ENCODE results near the gene SERPINH1.

Gene SERPINH1

DNA sequence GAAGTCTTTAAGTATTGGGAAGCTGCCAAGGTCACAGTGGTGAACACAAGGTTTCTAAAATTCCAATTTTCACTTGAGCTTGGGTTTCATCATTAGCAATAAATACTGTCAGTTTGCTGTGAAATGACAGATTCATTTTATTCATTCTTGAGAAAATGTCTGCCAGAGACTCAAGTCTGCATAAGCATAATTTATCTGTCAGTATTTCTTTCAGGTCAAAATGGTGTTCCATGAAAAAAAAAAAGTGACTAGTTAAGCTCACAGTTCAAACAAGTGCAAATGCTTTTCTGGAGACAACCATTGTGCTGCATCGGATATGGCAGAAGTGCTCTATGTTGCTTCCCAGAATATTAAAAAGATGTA, 28.2 kb upstream of the SERPINH1 start:
- DNase-seq, result no peak

DNA sequence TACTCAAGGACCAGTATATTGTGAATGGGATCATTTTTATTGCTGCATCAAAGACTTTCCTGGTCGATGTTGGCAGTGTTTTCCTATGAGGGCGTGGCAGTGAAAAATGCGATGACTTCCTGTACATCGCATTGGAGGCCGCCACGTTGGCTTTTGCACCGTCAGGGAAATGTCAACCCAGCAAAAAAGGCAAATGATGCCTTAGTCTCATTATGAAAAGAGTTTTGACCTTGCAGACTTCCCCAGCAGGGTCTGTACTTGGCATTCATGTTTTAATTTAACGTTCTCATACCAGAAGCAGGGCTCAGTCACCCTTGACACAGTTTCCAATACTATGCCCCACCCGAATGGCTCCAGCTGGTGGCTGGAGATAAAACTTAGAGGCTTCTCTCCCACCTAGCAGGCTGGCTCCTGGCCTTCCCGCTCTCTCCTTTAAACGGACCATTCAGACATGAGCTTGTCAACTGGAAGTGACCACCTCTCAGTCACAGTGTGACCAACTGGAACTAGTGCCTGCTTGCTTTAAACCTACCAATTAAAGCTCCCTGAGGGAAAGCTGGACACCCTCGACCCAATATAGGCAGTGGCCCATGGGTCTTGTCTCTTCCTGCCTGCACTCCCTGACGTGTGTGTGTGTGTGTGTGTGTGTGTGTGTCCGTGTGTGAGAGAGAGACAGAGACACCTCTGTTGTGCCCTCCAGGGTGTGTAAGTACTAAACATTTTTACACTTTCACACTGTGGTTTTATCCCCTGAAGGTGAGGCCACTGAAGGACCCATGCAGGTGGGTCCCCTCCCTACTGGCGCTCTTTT, 27.6 kb upstream of the SERPINH1 start:
- DNase-seq, result no peak

DNA sequence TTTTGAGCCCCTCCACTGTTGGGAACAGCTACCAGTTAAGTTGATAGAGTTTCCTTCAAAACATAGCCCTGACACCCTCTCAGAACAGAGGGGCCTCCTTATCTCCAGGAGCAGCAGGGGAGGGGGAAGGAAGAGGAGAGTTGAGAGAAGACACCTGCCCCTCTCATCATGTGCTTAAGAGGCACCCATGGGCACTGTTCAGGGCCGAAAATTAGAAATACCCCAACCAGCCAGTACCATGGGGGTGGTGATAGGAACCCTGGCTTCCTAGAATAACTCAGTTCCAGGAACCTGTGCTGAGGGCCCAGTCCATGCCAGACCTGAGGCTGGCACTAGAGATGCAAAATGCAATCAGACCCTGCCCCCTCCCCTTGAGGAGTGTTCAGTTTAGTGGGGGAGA, 27.0 kb upstream of the SERPINH1 start:
- no peak for DNase-seq

DNA sequence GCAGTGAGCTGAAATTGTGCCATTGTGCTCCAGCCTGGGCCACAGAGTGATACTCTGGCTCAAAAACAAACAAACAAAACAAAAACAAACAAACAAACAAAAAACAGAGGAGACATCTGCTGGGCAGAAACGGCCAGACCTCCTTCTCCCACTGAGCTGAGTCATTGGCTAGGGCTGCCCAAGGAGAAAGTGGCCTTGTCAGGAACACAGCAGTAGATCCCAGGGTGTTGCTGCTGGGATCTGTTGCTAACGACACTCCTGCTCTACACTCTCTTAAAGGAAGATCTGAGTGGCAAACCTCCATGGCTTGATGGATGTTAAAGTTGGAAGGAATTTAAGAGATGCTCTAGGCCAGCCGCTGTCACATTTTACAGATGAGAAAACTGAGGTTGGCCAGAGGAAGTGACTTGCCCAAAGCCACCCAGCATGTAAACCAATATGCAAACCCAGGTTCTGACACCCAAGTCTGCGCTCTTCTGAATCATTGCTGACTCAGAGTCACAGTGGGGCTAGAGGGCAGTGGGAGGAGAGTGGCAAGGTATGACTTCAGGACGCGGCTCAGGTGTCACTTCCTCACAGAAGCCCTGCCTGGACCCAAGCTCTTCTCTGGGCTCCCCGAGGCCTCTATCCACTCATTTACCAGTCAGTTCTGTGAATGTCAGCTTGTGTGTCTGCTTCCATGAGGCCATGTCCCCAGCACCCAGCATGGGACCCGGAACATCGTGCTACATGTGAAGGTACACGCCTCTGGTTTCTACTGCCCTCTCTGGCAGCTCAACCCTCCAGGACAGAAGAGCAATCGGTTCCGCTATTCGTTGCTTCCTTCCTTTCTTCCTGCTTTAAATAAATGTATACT, 25.0 kb upstream of the SERPINH1 start:
- DNase-seq, result peak; percentile 37 to 54

DNA sequence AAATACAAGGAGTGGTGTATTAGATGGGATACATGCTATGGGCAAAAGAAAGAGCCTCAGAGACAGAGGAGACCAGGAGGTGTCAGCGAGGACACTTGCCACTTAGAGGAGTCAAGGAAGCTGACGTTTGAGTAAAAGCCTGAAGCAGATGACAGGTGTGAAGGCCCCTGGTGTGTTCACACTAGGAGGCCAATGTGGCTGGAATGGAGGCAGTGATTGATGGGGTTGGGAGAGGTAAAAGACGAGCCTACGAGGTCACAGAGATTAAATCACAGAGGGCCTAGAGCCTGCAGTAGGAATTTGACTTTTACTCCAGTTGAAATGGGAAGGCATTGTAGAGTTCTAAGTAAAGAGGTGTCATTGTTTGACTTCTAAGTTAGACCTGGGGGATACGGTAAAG, 24.3 kb upstream of the SERPINH1 start:
- DNase-seq, result no peak

DNA sequence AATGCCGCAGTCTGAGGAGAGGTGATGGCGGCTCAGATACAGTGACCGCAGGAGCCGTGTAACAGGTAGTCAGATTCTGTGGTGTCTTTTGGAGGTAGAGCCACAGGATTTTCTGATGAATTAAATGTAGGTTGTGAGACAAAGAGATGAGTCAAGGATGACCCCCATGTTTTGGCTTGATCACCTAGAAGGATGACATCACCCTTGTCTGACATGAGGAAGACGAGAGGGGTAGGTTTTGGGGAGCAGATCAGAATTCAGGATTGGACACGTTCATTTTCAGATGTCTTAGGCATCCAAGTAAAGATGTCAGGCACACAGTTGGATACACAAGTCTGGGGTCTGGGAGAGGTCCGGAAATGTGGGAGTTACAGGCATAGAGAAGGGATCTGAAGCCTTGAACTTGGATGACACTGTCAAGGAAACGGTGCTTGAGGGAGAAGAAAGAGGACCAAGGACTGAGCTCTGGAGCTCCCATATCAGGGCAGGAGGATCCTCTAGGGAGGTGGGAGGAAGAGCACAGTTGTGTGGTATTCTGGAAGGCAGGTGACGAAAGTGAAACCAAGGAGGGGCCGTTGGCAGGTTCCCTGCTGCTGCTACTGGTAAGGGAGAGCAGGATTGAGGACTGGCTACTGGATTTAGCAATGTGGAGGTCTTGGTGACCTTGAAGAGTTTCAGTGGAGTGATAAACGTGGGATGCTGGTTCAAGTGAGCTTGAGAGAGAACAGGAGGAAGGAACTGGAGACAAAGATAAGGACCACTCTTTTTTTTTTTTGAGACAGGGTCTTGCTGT, 23.7 kb upstream of the SERPINH1 start:
- no peak for DNase-seq

DNA sequence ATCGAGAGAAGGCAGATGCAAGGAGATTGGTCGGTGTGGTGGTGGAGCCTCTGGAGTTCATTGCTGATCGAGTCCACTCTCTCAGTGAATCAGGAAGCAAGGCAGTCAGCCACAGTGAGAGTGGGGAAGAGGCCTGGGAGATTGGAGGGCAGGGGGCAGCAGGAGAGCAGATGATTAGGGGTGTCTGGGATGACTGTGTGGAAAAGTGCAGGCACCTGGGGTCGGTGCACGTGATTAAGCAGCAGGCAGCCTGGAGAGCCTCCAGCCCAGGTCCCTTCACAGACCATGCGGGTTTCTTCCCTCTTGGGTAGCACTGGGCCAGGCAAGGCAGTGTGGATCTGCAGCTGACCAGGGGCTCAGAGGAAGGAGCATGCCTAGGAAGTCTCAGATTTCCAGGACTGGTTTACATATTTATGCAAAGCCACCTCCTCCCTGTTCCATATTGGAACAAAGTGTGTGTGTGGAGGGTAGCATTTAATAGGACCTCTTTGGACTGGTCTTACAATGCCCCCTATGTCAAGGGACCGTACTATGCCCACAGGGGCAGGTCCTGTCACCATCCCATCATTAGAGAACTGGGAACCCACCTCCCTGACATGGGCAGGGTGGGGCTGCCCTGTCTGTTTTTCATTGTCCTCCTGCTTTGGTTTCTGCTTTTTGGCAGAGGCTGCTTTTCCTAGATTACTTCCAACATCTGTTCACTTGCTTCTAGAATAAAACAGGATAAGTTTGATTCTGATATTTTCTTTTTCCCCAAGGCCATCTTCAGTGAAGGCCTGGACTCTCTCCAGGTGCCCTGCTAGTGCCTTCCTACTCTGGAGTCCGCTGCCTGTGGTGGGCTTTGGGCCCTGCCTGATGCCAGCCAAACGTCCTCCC, 22.4 kb upstream of the SERPINH1 start:
- no peak for DNase-seq

DNA sequence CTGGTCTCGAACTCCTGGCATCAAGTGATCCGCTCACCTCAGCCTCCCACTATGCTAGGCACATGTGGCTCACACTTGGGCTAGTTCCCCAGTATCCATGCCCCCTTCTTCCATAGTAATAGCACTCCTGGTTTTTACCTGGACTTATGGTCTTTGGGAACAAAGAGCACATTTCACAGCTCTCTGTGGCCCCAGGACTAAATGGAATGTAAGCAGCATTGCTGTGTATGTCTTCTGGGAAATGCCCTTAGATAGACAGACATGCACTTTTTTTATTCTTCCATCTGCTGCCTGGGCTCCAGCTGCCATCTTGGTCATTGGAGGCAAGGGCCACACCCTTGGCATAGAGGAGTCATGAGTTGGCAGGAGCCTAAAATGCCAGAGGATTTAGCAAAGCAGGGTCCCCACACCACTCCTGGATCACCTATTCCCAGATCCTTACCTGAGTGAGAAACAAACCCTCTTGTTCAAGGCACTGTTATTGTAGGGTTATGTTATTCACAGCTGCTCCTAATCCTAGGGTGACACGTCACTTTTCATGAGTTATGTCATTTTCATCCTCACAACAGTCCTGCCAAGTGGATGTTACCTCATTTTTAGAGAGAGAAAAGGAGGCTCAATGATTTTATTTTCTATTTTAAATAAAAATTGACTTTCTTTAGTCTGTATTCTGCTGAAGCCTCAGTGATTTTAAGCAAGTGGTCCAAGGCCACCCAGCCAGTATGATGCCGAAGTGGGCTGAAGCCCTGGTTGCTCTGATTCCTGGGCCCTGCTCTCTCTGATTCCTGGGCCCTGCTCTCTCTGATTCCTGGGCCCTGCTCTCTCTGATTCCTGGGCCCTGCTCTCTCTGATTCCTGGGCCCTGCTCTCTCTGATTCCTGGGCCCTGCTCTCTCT, 20.6 kb upstream of the SERPINH1 start:
- DNase-seq, result no peak

DNA sequence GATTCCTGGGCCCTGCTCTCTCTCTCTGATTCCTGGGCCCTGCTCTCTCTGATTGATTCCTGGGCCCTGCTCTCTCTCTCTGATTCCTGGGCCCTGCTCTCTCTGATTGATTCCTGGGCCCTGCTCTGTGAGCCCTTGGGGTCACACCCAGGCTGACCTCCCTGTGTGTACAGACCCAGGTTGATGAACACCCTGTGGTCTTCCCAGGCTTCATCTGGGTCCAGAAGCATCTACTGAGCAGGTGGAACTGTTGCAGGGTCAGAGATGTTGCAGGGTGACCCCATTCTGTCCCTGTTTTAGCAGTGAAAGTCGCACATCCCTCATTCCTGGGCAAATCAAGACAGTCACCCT, 20.0 kb upstream of the SERPINH1 start:
- DNase-seq, result no peak

DNA sequence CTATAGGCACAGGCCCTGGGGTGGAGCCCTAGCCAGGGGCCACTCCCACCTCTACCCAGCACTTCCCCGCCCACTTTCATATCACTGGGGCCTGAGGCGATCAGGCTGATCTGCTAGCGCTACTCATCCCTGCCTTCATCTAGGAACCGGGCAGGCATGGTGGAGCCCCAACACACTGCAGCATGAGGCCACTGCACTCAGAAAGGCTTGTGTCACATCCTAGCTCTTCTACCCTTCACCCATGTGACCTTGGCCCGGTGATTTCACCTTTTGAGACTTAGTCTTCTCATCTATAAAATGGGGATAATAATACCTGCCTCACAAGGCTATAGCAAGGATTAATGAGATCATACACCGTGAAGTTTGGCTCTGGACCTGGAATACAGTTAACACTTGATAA, 18.2 kb upstream of the SERPINH1 start:
- DNase-seq, result no peak

DNA sequence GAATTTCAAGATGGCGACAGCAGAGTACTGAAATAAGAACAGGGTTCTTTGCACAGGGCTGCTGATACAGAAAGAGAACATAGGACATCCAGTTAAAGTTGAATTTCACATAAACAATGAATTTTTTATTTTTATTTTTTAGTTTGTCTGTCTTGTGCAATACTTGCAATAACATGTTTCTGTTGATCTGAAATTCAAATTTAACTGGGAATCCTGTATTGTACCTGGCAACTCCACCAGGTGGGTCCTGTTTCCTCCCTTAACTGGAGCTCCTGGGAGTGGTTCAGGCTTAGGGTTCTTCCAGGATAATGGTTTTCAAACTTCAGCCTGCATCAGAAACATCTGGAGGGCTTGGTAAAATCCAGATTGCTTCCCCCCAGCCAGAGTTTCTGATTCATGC, 14.9 kb upstream of the SERPINH1 start:
- no peak for DNase-seq

DNA sequence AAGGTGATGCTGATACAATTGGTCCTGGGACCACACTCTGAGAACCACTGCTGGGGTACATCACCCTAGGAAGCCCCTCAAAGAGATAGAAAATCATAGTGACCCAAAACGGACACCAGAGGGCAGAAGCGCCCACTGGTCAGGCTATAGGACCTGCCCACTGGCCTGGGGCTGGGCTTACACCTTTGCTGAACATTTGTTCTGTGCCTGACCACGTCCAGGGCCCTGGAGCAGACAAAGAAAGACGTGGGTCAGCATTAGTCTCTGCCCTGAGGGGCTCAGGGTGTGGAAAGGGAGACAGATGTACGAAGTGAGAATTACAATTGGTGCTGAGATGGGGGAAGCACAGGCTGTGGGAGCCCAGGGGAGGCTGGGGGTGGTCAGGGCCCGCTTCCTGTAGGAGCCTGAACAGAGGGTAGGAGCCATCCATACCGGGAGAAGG, 14.4 kb upstream of the SERPINH1 start:
- peak in 1 of 2 donors; percentile 37 for DNase-seq

DNA sequence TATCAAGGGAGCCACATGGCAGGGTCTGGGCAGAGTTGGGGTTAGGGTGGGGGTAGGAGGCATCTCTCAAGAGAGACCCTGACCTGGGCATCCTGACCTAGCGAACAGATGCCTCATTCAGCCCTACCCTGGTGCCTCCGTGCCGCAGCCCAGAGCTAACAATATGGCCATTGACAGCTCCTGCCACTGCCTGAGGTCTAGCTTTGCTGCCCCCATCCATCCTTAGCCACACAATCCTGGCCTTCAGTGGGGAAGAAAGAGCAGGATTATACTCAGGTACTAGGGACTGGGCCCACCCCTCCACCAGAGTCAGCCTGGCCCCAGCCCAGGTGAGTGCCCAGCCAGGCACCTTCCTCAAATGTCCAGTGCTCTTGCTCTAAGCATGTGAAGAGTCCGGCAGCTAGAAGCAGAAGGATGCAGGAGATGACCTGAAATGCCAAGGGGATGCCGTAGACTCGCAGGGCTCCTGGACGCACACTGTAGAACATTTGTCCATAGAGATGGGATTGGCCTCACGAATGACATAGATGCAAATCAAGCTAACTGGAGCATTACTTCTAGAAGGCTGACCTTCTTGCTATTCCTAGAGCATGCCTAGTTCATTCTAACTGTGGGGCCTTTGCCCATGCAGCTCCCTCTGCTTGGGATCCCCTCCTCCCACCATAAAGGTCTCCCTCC, 13.3 kb upstream of the SERPINH1 start:
- no peak for DNase-seq

DNA sequence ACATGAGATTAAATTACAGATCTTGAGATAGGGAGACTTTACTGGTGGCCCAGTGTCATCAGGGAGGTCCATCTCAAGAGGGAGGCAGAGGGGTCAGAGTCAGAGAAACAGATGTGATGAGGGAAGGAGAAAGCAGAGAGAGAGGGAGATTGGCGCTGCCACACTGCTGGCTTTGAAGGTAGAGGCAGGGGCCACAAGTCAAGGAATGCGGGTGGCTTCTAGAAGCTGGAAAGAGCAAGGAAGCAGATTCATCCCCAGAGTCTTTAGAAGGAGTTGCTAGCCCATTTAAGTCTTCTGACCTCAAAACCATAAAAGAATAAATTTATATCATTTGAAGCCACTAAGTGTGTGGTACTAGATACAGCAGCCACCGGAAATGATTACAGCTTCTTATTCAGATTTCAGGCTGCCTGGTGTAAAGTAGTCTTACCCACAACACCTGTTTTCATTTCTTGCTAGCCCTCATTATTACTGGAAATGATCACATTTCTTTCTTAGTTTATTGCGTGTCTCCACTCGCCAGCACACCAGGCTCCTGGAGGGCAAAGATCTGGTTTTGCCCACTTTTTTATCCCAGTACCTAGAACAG, 12.6 kb upstream of the SERPINH1 start:
- DNase-seq, result no peak

DNA sequence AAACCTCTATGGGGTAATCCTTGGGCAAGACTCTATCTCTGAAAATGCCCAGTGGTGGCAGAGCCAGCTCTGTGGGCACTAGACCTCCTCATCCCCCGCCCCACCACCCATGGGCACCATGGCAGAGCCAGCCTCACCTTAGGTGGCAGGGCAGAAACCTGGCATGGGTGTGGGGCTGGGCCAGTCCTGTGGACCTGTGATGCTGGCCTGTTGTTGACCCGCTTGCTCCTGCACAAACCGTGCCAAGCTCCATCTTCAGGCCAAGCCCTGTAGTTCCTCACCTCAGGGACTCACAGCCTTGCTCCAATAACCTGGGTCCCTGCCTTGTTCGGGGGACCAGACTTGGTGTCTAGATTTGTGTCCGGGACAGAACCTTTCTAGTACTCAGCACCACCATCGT, 8.9 kb upstream of the SERPINH1 start:
- no peak for DNase-seq

DNA sequence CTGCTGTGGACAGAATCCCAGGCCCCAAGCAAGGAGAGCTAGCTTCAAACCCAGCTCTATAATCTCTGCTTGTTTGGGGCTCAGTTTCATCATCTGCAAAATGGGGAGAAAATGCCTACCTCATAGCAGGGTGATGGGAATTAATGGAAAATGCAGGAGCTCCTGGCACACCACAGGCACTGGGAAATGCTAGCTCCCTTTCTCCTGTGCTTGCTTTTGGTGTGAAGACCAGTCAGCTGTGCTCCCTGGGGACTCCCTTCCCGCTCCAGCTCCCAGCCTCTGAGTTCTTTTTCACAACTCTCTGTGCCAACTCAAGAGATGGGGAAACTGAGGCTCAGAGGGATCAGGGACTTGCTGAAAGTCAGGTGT, 8.2 kb upstream of the SERPINH1 start:
- no peak for DNase-seq

DNA sequence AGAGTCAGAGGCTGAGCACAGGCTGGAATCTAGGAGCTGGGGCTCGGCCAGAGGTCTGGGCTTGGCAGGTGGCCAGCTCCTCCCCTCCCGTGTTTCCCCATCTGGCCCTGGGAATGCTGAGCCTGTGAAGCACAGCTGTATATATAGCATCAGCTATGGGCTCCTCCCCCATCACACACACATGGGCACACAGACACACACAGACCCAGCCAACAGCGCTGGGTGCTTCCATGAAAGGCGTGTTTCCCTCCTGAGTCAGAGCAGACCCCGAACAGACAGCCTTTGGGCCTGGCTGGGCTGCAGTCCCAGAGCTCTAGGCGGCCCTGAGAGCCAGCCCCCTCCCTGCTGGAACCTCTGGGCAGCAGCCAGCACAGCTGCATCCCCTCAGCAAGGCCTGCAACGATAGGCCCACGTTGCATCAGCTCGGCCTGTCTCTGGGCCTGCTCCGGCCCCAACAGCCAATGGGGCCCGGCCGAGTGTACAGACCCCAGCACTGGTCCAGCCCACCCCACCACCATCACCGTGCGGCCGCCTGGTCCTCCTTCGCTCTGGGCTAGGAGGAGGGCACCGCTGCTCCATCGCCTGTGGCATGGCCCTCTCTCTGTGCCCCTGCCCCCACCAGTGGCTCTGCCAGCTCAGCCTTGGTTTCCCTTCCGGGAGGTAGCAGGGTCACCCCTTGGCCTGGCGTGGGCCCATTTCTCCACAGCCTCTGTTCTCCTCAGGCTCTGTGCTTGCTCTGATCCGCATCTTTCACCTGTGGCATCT, 7.6 kb upstream of the SERPINH1 start:
- no peak for DNase-seq

DNA sequence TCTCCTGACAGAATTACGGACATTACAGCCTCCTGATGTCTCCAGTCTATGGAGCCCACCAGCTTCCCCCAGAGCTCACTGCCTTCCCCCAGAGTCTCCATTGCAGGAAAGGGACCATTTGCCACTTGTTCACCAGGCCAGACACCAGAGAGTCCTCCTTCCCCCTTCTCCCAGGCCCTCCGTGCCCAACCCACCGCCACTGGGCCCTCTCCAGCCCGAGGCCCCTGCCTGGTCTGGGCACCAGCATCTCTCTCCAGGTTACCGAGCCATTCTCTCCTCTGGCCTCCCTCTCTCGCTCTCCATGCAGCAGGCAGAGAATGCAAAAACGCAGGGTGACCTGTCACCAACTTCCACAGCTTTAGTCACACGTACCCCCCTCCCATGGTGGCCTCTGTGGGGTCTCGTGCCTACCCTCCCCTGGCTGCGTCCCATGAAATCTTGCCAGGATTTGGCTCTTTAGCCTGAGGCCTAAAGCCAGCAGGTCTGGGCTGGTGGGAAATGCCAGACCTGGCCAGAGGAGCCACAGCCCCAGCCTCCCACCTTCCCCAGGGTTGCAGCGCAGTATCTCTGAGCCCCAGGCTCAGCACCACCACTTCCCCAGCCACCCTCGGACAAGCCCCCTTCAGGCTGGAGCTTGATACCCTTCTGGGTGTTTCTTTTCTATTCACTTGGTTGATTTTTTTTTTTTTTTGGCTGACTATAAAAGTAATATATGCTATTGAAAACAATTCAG, 6.8 kb upstream of the SERPINH1 start:
- DNase-seq, result no peak

DNA sequence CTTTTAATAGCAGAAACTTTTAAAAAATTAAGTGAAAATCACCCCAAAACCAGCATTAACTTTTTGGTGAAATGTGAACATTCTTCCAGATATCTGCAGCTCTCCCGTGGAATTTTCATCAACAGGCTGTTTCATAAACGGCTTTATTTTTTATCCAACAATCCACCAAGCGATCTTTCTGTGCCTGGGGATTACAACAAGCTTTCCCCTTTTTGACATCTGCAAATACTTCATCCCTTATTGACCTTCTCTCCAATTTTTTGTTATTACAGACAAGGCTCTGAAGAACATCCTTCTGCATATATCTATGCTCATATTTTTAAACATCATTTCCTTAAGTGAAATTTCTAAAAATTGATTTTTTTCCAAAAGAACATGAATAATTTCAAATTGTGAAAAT, 5.8 kb upstream of the SERPINH1 start:
- no peak for DNase-seq

Measured in stimulated activated CD4-positive, alpha-beta T cell treated with anti-CD3 and anti-CD28 coated beads, Interleukin-2, amount 100 ng/mL, for 24 hours (primary cell).